Measurements from ENCODE around the gene TMC5.
A peak's percentile ranks its signal among the peaks of the same experiment; 100 is the strongest.
"Not testable (repeated sequence)": the region's sequence is repeated elsewhere in the genome, so short reads cannot be mapped to it uniquely, and the experiment has no call there.

Gene TMC5

DNA sequence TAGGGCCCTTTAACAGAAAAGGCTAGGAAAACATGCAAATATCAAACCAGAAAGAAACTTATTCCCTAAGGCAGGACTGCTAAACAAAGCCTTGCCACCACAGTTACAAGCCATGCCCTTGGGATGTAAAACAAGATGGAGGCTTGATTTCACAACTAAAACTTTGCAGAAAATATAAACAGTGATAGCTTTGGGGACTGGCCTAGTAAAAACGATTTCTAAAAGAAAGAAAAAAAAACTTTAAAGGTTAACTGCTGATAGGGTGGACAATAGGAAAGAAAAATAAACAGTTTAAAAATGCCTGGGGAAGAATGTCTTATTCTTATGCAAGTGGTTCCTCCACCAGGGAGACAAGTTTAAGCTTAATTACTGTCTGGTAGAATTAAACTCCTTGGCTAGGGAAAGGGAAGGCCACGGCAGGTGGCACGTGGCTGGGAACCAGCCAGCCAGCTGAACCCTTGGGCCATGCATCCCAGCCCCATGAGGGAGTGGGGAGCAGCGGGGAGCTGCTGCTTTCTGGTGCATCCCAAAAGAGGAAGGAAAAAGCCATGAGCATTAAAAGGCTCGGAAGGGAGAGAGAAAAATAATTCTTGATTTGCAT lies 10.7 kb upstream of the TMC5 start:
- DNase-seq, result no peak
- ATAC-seq, result no peak

DNA sequence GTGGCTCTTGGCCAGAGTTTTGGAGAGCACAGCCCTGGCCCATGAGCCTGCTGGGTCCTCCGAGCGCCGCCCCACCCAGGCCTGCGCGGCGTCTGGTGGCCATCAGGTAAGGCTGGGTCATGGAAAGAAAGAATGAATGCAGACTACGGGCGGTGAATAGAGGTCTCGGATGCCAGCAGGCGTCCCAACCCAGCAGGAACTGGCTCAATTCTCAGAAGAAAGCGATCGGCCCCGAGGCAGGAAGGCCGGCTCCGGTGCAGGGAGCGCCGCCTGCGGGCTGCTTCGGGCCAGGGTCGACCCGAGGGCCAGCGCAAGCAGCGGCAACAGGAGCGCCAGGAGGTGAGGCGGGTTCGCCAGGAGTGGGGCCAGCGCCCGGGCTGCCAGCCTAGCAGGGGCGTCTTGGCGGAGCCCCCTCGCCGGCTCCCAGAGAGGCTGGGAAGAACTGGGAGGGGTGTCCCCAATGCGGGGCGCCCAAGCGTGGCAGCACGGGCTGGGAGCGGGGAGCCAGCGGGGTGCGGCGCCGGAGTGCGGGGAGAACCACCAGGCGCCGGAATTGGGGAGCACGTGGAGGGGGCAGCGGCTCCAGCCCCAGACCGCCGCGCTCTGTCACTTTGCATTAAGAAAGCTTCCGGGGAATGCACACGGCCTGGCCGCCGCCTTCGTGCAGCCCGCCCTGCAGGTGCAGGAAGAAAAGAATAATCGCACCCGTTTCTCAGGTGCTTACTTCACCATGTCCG lies 7.1 kb upstream of the TMC5 start:
- DNase-seq, result peak; percentile 4

DNA sequence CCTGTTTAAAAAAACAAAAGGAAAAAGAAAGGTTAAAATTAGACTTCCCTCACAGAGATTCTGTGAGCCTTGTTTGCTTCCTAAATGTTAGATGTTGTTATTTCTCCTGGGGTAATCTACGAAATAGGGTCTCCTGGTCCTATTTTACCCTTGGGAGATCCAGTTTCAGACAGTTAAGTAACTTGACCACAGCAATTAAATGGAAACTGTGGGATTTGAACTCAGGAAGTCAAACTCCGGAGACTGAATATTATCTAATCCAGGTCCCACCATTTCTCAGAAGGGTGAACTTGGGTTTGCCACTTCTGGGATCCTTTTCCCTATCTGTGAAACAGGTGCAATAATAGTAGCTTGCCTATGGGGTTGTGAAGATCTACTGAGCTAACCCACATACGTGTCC lies 6.4 kb upstream of the TMC5 start:
- no peak for ATAC-seq
- DNase-seq, result no peak

More for the DNA sequence above, 7.1 kb upstream of the TMC5 start:
- ATAC-seq, result no peak

DNA sequence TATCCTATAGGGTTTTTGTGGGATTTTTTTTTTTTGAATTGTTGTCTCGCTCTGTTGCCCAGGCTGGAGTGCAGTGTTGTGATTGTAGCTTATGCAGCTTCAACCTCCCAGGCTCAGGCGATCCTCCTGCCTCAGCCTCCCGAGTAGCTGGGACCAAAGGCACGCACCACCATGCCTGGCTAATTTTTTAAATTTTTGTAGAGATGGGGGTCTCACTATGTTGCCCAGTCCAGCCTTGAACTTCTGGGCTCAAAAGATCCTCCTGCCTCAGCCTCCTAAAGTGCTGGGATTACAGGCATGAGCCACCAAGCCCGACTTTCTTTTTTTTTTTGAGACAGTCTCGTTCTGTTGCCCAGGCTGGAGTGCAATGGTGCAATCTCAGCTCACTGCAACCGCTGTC lies 5.6 kb upstream of the TMC5 start:
- DNase-seq, ATAC-seq: not testable (repeated sequence)

DNA sequence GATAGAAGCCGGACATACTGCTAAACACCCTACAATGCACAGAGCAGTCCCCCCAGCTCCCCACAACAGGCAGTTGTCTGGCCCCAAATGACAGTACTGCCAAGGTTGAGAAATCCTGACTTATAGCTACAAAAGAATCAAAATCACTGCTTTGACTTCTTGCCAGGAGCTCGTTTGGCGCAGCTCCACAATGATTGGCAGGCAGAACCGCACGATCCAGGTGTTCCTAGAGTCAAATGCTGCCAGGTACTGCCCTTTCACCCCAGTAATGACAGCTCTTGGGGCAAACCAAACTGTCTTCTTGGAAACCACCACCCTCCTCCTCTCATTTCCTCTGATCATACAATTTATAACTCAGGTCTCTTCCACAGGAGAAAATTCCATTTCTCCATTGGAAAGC lies 2.2 kb upstream of the TMC5 start:
- ATAC-seq (no peak), DNase-seq (no peak)

DNA sequence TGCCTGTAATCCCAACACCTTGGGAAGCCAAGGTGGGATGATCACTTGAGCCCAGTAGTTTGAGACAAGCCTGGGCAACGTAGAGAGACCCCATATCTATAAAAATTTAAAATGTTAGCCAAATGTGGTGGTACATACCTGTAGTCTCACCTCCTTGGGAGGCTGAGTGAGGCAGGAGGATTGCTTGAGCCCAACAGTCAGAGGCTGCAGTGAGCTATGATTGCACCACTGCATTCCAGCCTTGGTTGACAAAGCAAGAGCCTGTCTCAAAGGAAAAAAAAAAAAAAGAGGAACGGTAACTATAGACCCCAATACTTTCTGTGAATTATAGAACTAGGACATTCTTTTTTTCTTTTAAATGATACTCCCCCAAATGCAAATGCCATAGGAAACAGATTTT lies 1.8 kb upstream of the TMC5 start:
- no peak for ATAC-seq
- DNase-seq, result no peak

DNA sequence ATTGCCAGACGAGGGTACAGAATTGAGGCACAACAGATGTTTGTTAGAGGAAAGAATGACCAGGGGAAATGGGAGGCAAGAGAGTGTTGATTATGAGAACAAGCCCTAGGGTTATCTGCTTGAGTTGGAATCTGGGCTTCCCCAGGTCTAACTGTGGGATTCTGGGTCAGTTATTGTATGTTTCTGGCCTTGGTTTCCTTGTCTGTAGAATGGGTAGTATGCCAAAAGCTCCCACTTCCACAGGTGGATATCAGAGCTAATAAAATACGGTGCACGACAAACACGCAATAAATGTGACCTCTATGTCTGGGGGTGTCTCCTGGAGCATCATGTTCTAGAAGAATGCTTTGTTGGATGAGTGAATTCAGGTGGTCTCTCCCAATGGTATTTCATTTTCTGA lies 517 bp downstream of the TMC5 start:
- no peak for ATAC-seq
- DNase-seq, result no peak

DNA sequence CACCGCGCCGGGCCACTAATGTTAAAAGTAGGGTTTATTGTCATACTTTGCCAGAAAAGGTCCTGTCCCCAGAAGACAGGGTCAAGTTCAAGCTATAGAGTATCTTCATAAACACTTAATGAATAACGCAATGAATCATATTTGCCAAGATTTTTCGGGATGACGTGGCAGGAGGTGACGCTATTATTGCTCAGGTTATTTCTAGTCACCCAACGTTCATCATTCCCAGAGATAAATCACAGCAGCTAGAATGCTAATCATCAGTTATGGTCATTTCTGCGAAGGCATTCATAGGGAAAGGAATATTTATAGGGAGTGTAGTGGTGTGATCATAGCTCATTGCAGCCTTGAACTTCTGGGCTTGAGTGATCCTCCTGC lies 2.0 kb downstream of the TMC5 start:
- ATAC-seq (no peak), DNase-seq (no peak)

DNA sequence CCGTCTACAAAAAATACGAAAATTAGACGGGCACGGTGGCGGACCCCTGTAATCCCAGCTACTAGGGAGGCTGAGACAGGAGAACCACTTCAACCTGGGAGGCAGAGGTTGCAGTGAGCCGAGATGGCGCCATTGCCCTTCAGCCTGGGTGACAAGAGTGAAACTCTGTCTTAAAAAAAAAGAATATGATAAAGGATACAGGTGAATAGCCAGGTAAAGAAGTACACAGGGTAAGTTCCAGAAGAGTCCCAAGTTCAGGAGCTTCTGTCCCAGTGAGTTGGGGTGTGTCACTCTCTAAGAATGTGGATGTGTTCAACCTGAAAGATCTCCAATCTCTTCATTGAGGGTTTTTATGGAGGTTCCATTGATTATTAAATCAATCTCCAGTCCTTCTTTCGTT lies 6.8 kb downstream of the TMC5 start:
- ATAC-seq (no peak), DNase-seq (no peak)

DNA sequence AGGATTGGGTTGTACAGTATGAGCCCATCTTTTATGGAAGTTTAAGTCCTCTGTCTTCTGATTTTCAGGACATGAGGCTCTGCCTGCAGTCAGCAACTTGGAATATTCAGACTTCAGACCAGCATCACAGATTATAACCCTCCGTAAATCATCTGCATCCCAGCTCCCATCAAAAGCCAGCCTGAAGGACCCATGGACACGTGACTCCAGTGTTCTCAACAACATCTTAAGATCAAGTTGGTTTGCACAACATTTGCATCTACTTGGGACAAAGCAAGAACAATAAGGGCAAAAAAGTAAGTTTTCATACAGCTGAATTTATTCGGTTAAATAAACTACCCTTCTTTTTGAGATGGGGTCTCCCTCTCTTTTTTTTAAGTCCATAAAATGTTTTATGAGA lies 12.7 kb downstream of the TMC5 start:
- DNase-seq (no peak), ATAC-seq (no peak)

DNA sequence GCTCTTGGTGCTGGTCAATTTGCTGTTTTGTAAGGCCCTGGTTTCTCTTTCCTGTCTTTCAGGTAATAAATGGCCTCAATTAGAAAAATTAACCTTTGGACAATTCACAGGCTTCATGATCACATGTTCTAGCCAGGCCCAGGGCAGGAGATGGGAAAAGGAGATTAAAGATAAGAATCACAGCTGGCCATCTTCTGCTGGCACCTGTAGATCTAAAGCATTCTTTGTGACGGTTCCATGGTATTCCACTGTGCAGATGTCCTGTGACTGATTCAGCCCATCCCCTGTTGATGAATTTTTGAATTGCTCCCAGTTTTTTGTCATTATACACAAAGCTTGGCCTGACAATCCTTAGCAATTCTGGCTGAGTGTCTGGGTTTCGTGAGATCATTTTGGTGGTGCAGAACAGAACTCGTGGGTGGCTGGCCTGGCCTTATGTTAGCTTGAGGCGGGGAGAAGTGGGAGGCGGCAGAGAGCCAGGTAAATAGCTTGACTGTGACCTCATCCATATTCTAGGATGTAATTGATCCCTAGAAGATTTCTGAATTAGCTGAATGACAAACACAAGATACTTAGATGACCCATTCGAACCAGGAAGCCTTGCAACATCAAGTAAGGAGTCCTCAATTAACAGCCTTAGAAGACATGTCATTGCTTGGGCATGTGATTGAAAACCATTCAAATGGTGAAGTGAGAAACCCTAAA lies 14.1 kb downstream of the TMC5 start:
- DNase-seq, result no peak
- ATAC-seq, result no peak

DNA sequence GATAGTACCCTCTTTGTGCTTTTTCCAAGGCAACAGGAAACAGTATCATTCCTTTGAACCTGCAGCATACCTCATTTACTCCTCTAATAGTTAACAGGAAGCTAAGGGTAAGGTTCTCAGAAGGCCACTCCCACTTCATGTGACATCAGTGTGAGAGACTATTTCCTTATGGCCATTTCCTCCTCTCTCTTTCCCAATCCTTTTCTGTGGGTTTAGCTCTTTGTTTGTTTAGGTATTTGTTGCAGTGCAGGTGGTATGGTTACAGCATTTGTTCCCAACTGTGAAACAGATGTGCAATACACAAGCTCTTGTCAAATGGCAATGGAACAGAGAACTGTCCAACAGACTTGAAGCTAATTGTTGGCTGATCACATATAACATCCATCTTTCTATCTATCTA lies 14.7 kb downstream of the TMC5 start:
- ATAC-seq (no peak), DNase-seq (no peak)

DNA sequence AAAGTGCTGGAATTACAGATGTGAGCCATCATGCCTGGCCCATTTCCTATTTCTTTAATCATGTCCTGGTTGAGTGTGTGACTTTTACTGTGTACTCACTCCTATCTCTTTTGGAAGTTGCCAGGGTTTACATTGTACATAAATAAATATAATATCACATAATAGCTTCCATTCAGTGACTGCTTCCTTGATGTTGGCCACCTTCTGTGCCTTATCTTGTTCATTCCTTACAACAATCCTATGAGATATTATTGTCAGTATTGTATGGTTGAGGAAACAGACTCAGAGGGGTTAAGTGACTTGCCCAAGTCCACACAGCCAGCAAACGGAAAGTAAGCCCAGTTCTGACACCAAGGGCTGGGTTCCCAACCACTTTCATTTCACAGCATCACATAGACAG lies 16.9 kb downstream of the TMC5 start:
- DNase-seq, result no peak
- ATAC-seq, result no peak

DNA sequence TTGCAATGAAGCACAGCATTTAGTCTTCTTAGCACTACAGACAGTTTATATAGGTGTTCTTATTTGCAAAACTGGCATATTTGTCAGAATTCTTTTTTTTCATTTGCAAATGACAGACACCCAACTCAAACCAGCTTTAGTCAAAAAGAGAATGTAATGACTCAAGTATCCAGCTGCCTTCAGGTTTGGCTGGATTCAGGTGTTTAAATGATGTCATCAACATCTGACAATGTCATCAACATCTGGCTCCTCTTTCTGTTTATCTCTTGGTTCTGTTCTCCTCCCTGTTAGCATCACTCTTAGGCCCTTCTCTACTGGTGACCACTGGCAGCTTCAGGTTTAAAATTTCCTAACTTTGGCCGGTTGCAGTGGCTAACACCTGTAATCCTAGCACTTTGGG lies 18.9 kb downstream of the TMC5 start:
- ATAC-seq (no peak), DNase-seq (no peak)

DNA sequence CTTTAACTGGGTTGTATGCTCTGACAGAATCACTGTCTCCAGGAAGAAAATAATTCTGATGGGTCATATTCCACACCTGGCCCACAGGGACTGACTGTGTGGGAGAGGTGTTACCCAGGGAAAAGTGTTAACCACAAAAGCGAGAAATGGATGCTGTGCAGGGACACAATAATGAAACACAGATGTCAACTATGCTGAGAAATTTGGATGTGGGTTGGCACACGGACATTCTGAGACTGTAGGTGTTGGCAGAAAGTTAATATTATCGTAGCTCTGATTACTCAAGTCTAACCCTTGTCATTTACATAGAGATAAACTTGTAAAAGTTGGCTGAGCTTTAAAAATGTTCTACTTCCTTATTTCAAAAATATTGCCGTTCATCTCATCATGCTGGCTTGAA lies 19.6 kb downstream of the TMC5 start:
- ATAC-seq, result no peak

DNA sequence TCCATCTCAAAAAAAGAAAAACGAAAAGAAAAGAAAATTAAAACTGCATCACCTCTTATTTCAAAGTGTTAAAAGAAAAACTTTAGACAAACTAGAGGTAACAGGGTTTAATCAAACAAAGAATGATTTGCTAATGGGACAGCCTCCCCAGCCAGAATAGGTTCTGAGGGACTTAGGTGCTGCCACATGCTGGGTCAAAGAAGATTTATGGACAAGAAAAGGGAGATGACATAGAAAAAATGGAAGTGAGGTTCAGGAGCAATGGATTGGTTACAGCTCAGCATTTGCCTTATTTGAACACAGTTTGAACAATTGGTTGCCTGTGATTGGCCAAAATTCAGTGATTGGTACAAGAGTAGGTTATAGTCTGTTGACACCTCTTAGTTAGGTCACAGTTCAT lies 21.1 kb downstream of the TMC5 start:
- DNase-seq (no peak), ATAC-seq (no peak)

More for the DNA sequence above, 19.6 kb downstream of the TMC5 start:
- no peak for DNase-seq

DNA sequence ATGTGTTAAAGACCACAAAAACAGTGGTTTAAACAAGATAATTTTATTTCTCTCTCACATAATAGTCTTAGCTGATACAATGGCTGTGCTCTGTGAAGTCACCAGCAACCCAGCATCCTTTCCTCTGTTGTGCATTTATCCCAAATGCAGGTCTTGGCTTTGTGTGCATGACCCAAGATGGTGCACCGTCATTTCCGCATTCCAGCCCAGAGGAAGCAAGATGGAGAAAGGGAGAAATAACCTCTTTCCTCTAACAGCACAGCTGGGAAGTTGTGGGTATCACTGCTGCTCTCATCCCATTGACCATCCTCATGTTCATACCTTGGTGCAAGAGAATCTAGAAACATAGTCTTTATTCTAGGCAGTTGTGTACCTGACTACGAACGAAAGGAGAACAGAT lies 21.8 kb downstream of the TMC5 start:
- DNase-seq (no peak), ATAC-seq (no peak)

DNA sequence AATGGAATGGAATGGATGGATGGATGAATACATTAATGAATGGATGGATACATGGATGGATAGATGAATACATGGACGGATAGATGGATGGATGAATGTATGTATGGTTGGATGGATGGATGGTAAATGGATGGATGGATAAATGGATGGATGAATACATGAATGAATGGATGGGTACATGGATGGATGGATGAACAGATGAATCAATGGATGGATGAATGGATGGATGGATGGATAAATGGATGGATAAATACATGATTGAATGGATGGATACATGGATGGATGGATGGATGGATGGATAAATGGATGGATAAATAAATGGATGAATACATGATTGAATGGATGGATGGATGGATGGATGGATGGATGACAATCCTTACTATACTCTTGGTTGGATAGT lies 26.0 kb downstream of the TMC5 start:
- ATAC-seq (no peak), DNase-seq (no peak)

DNA sequence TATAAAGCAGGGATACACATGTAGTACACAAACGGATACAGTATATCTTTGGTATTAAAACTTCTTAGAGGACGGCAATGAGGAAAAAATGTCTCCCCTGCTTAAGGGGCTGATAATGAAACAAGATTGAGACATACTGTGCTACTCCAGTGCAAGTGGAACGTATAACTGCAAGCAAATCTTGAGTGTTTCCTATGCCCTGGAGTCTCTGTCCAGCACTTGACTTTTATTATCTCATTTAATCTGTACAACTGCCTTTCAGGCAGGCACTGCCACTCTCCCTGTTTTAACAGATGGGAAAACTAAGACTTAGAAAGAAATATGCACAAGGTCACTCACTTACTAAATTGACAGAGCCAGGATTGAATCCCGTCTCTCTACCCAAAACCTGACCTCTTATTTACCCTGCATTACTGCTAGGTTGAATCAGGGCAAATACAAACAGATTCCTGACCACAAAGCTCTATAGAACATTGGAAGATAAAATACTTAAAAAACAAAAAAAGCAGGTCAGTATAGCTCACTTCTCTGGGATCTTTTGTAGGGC lies 28.7 kb downstream of the TMC5 start:
- DNase-seq, result no peak

DNA sequence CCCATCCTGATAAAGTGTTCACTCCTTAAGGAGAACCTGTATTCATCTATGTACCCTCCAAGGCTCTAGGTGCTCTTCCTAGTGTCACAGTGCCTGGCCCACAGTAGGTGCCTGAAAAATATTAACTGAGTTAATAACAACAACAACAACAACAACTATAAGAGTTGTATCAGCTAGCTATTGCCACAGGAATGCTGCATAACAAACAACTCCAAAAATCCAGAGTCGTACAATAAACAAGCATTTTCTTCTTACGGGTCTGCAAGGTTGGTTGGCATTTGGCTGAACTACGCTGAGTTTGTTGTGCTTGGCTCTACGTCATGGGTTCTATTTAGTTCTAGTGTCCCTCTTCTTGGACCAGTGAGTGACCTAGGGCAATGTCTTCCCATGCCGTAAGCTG lies 29.2 kb downstream of the TMC5 start:
- ATAC-seq (no peak), DNase-seq (no peak)

More for the DNA sequence above, 28.7 kb downstream of the TMC5 start:
- no peak for ATAC-seq

DNA sequence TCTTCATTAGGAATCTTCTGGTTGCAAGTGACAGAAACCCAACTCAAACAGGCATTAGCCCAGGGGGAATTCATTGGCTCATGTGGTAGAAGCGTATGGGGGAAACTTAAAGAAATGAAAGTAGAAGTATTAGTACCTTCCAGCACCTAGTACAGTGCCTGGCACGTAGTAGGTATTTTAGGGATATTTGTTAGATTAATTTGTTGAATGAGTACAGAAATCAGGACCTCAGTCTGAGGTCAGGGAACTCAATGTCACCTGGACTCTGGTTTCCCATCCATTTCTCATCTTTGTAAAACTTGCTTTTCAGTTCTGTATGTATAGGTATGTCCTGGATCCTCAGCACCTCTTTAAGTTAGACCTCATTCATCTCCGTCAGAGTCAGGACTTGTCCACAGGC lies 32.5 kb downstream of the TMC5 start:
- ATAC-seq, result no peak

DNA sequence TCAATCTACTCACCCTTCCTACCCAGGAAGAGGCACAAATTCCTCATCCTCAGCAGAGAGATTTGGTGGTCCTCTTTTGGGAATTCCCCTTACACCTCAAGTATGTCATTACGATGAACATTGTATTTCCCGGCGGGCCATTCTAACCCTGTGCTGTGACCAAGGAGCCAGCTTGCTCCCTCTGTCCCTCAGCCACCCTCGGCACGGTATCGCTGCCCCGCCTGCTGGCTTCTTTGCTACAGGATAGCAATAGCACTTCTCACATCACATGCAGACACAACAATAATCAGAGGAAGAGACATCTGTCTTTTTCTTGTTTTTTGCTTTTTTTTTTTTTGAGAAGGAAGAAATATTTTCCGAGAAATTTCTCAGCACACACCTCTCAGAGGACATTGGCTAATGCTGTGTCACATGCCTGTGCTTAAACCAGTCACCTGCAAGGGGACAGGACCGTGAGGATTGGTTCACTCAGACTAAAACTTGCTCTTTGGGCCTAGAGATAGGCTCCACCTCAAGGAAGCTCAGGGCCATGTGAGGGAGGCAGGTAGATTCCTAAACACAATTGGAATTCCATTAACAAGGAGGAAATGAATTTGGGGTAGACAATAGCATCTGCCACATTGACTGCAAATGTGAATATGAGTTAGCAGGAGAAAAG lies 41.2 kb downstream of the TMC5 start:
- ATAC-seq (no peak), DNase-seq (no peak)

More for the DNA sequence above, 32.5 kb downstream of the TMC5 start:
- no peak for DNase-seq

DNA sequence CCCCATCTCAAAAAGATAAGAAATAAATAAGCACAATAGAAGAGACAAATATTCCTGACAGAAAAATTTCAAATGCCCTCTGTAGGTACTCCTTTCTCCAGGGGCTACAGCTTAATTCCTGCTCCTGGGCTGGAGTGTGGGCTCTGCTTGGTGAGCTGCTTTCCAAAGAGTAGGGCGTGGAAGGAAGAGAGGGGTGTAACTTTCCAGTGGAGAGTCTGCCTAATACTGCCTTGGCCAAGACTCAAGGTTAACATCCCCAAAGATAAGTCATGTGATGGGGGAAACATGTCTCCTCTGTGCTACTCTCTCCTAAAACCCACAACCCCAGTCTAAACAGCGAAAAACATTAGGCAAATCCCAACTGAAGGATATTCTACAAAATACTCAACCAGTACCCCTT lies 42.7 kb downstream of the TMC5 start:
- ATAC-seq (no peak), DNase-seq (no peak)
